NCI-H1048 (cell line): ENCODE measurements around the gene ZNG1C.
"Not testable (repeated sequence)": the region's sequence is repeated elsewhere in the genome, so short reads cannot be mapped to it uniquely, and the experiment has no call there.

Experiments used
- DNase-seq: peaks from one replicate; lab custom pipeline; 2025; lab: John Stamatoyannopoulos, UW

Gene ZNG1C

GRCh38 chr9:68241683-68242082 is at the start of gene ZNG1C:
ZNG1C (plus strand) TSS chr9:68241983; CDS start chr9:68242032, 49 bp downstream.
- not testable (repeated sequence) for DNase-seq

- not testable (repeated sequence) for DNase-seq
Observed at GRCh38 chr9:68242437-68242836, 654 bp downstream of the ZNG1C start.

GRCh38 chr9:68281041-68281440 is 39.3 kb downstream of the ZNG1C start:
- not testable (repeated sequence) for DNase-seq

GRCh38 chr9:68302567-68302966 is 60.8 kb downstream of the ZNG1C start, which contains the start of gene FOXD4L3:
FOXD4L3 (plus strand) TSS chr9:68302867; CDS start chr9:68302952, 85 bp downstream.
- DNase-seq: not testable (repeated sequence)

- not testable (repeated sequence) for DNase-seq
Observed at GRCh38 chr9:68303771-68304170, 62.0 kb downstream of the ZNG1C start.

GRCh38 chr9:68304212-68304611 is 62.4 kb downstream of the ZNG1C start:
- not testable (repeated sequence) for DNase-seq

GRCh38 chr9:68304777-68305176 is 63.0 kb downstream of the ZNG1C start:
- DNase-seq: not testable (repeated sequence)

GRCh38 chr9:68305680-68306285 is 64.0 kb downstream of the ZNG1C start:
- DNase-seq: not testable (repeated sequence)

- DNase-seq: not testable (repeated sequence)
Observed at GRCh38 chr9:68306391-68306964, 64.7 kb downstream of the ZNG1C start.

- DNase-seq: not testable (repeated sequence)
Observed at GRCh38 chr9:68307127-68307526, 65.3 kb downstream of the ZNG1C start.

GRCh38 chr9:68307654-68308053 is 65.9 kb downstream of the ZNG1C start:
- DNase-seq: not testable (repeated sequence)

- not testable (repeated sequence) for DNase-seq
Observed at GRCh38 chr9:68311208-68311607, 69.4 kb downstream of the ZNG1C start.

- not testable (repeated sequence) for DNase-seq
Observed at GRCh38 chr9:68318209-68318608, 76.4 kb downstream of the ZNG1C start.

GRCh38 chr9:68323749-68324148 is 82.0 kb downstream of the ZNG1C start:
- not testable (repeated sequence) for DNase-seq

- not testable (repeated sequence) for DNase-seq
Observed at GRCh38 chr9:68324518-68324917, 82.7 kb downstream of the ZNG1C start.

- not testable (repeated sequence) for DNase-seq
Observed at GRCh38 chr9:68329106-68329505, 87.3 kb downstream of the ZNG1C start.

GRCh38 chr9:68330531-68331173 is 88.9 kb downstream of the ZNG1C start:
- DNase-seq: not testable (repeated sequence)

GRCh38 chr9:68332122-68332521 is 90.3 kb downstream of the ZNG1C start:
- not testable (repeated sequence) for DNase-seq

- DNase-seq: not testable (repeated sequence)
Observed at GRCh38 chr9:68335935-68336334, 94.2 kb downstream of the ZNG1C start.

GRCh38 chr9:68336639-68337339 is 95.0 kb downstream of the ZNG1C start:
- not testable (repeated sequence) for DNase-seq

- DNase-seq: not testable (repeated sequence)
Observed at GRCh38 chr9:68338000-68338399, 96.2 kb downstream of the ZNG1C start.
